ENCODE measurements around the gene ADARB1. TPM values are rescaled to one million over a fixed set of nuclear protein-coding genes. Genes with fewer than 3 reads are reported as not detected.
"Not testable (repeated sequence)": the region's sequence is repeated elsewhere in the genome, so short reads cannot be mapped to it uniquely, and the experiment has no call there.

The ADARB1 gene
- polyA plus RNA-seq, 1 donor (not counting 4 experiments of a cell fraction or from before 2014, with no cell fraction given) = 13.0 TPM

GRCh38 chr21:45026826-45027225 lies 47.6 kb upstream of the ADARB1 start:
- Histone ChIP-seq H3K4me3 (ENCODE audit: control insufficient read depth in 2 of 3, extremely low read depth in 1 of 3, insufficient read depth in 2 of 3, low read depth in 1 of 3, low read length in 3 of 3) (no peak overlapping the region), H3K79me2 (ENCODE audit: control insufficient read depth, insufficient read depth, low read length) (no peaks in the 10 kb centered on the region), H3K9ac (ENCODE audit: control insufficient read depth, extremely low read depth, insufficient read depth, low read length) (no peak overlapping the region), H3K4me1 (ENCODE audit: control insufficient read depth, extremely low read depth, insufficient read depth, low read length) (no peaks in the 10 kb centered on the region), H2AFZ (ENCODE audit: control insufficient read depth, low read length) (no peak overlapping the region), H3K36me3 (ENCODE audit: control insufficient read depth in 2 of 2, extremely low read depth in 1 of 2, insufficient read depth in 2 of 2, low read length in 2 of 2) (no peaks in the 10 kb centered on the region), H3K27ac (ENCODE audit: control insufficient read depth, insufficient read depth, low read length) (no peak overlapping the region), H3K27me3 (ENCODE audit: control insufficient read depth, extremely low read depth, insufficient read depth, low read length) (peaks cover under 1% of the 10 kb centered on the region), H3K9me3 (ENCODE audit: control insufficient read depth, low read depth, low read length) (peaks cover 3% of the 10 kb centered on the region), H4K20me1 (ENCODE audit: control insufficient read depth, extremely low read depth, insufficient read depth, low read length) (no peaks in the 10 kb centered on the region), H3K9me1 (ENCODE audit: control insufficient read depth, extremely low read depth, insufficient read depth, low read length) (no peaks in the 10 kb centered on the region), H3K4me2 (ENCODE audit: control insufficient read depth, extremely low read depth, insufficient read depth, low read depth, low read length) (no peak overlapping the region)
- no peak for FAIRE-seq
- no peak for DNase-seq (ENCODE audit: low read depth, low spot score)
- TF ChIP-seq EZH2 (IDR thresholded peaks at IDR 0.05; ENCODE audit: low read length) = no peak
- no peak for TF ChIP-seq CTCF (optimal IDR thresholded peaks at IDR 0.05 in 1 of 3, IDR thresholded peaks at IDR 0.05 in 1 of 3, conservative IDR thresholded peaks at IDR 0.05 in 1 of 3; ENCODE audit: extremely low read depth in 1 of 3, insufficient read depth in 2 of 3, low read length in 3 of 3)
- dilution Hi-C loops (cut with MboI; ENCODE audit: extremely low pct_ligation_motif_present, low sequenced_read_pairs) = no loop called here

- dilution Hi-C loops (cut with MboI; ENCODE audit: extremely low pct_ligation_motif_present, low sequenced_read_pairs) = no loop called here
- H3K4me2 ChIP-seq (ENCODE audit: control insufficient read depth, extremely low read depth, insufficient read depth, low read depth, low read length) = no peak overlapping the region
- H3K4me1 ChIP-seq (ENCODE audit: control insufficient read depth, extremely low read depth, insufficient read depth, low read length) = no peaks in the 10 kb centered on the region
- no peaks in the 10 kb centered on the region for H3K9me1 ChIP-seq (ENCODE audit: control insufficient read depth, extremely low read depth, insufficient read depth, low read length)
- no peak overlapping the region for H3K4me3 ChIP-seq (ENCODE audit: control insufficient read depth in 2 of 3, extremely low read depth in 1 of 3, insufficient read depth in 2 of 3, low read depth in 1 of 3, low read length in 3 of 3)
- no peaks in the 10 kb centered on the region for H3K36me3 ChIP-seq (ENCODE audit: control insufficient read depth in 2 of 2, extremely low read depth in 1 of 2, insufficient read depth in 2 of 2, low read length in 2 of 2)
- no peaks in the 10 kb centered on the region for H4K20me1 ChIP-seq (ENCODE audit: control insufficient read depth, extremely low read depth, insufficient read depth, low read length)
- no peak for FAIRE-seq
- H3K9me3 ChIP-seq (ENCODE audit: control insufficient read depth, low read depth, low read length) = peaks cover 3% of the 10 kb centered on the region
- no peak overlapping the region for H3K9ac ChIP-seq (ENCODE audit: control insufficient read depth, extremely low read depth, insufficient read depth, low read length)
- no peak for DNase-seq (ENCODE audit: low read depth, low spot score)
- no peak for TF ChIP-seq CTCF (optimal IDR thresholded peaks at IDR 0.05 in 1 of 3, IDR thresholded peaks at IDR 0.05 in 1 of 3, conservative IDR thresholded peaks at IDR 0.05 in 1 of 3; ENCODE audit: extremely low read depth in 1 of 3, insufficient read depth in 2 of 3, low read length in 3 of 3)
- no peak for TF ChIP-seq EZH2 (IDR thresholded peaks at IDR 0.05; ENCODE audit: low read length)
- no peak overlapping the region for H3K27ac ChIP-seq (ENCODE audit: control insufficient read depth, insufficient read depth, low read length)
- no peaks in the 10 kb centered on the region for H3K79me2 ChIP-seq (ENCODE audit: control insufficient read depth, insufficient read depth, low read length)
- H3K27me3 ChIP-seq (ENCODE audit: control insufficient read depth, extremely low read depth, insufficient read depth, low read length) = peaks cover 4% of the 10 kb centered on the region
- no peak overlapping the region for H2AFZ ChIP-seq (ENCODE audit: control insufficient read depth, low read length)
Measured at GRCh38 chr21:45027241-45028196, 46.9 kb upstream of the ADARB1 start.

GRCh38 chr21:45028645-45029044 lies 45.7 kb upstream of the ADARB1 start:
- DNase-seq (ENCODE audit: low read depth, low spot score); H3K27ac ChIP-seq (ENCODE audit: control insufficient read depth, insufficient read depth, low read length); dilution Hi-C loops (cut with MboI; ENCODE audit: extremely low pct_ligation_motif_present, low sequenced_read_pairs); FAIRE-seq; H3K4me2 ChIP-seq (ENCODE audit: control insufficient read depth, extremely low read depth, insufficient read depth, low read depth, low read length); H4K20me1 ChIP-seq (ENCODE audit: control insufficient read depth, extremely low read depth, insufficient read depth, low read length); H3K4me3 ChIP-seq (ENCODE audit: control insufficient read depth in 2 of 3, extremely low read depth in 1 of 3, insufficient read depth in 2 of 3, low read depth in 1 of 3, low read length in 3 of 3); H3K9ac ChIP-seq (ENCODE audit: control insufficient read depth, extremely low read depth, insufficient read depth, low read length); H3K4me1 ChIP-seq (ENCODE audit: control insufficient read depth, extremely low read depth, insufficient read depth, low read length); H3K36me3 ChIP-seq (ENCODE audit: control insufficient read depth in 2 of 2, extremely low read depth in 1 of 2, insufficient read depth in 2 of 2, low read length in 2 of 2); H2AFZ ChIP-seq (ENCODE audit: control insufficient read depth, low read length); H3K79me2 ChIP-seq (ENCODE audit: control insufficient read depth, insufficient read depth, low read length); H3K9me1 ChIP-seq (ENCODE audit: control insufficient read depth, extremely low read depth, insufficient read depth, low read length); H3K9me3 ChIP-seq (ENCODE audit: control insufficient read depth, low read depth, low read length): not testable (repeated sequence)
- peaks cover 11% of the 10 kb centered on the region for H3K27me3 ChIP-seq (ENCODE audit: control insufficient read depth, extremely low read depth, insufficient read depth, low read length)
